ENCODE results near the gene RUBCN.

The RUBCN gene

DNA sequence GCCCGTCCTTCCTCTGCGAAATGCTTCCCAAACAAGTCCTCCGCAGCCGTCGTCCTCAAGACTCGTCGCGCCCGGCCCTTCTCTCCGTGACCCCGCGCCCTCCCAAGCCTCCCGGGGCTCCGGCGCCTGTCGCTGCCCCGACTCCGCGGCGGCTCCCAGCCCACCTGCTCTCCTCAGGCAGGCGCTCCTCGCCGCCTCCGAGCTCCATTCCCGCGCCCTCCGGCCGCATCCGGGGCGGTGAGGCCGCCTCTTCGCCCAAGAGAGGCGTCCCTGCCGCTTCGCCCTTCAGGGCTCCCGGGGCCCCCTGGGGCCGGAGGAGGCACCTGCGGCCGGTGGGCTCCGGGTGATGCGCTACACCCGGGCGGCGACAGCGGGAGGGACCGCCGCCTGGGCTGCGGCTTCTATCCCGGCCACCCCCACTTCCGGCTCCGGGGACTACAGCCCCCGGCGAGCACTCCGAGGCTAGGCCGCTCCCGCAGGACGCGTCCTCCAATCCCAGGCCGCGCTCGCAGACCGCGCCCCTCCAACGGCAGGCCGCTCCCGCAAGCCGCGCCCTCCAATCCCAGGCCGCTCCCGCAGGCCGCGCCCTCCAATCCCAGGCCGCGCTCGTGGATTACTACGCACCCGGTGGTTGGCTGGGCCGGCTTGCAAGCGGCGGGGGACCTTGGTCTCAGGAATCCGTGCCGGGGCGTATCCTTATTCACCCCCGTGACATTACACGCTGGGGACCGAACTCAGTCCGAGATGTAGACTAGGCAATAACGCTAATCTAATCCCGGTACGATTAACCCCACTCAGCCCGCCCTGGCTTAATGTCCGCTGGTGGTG, at the start of gene RUBCN:
Gene RUBCN (minus strand): TSS at position 414 of the 828 bp plus-strand sequence. CDS start 185 bp downstream, at position 229.
- peak; percentile 88 for DNase-seq (ENCODE audit: low read depth)

DNA sequence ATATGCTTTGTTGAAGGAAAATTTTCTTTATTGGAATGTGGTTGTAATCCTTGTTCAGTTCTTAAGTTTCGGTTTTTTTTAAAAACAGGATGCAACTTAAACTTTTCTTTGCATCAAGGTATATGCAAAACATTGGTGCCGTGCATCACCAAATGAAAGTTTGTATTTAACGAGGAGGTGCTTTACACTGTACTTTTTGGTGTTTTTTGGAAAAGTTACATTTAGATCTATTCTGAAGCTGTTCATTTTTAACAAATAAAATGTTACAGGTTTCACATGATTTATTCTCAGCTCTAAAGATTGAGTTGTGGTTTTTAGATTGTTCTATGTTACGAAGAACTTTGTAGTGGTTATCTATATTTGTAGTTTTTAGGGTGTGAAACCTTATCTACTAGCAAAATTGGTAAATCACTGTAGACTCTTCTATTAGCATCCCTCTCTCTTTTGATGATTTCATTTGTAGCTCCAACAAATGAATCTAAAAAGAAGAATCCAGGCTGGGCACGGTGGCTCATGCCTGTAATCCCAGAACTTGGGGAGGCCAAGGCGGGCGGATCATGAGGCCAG, 47.4 kb upstream of the RUBCN start:
- DNase-seq (ENCODE audit: low read depth), result no peak

DNA sequence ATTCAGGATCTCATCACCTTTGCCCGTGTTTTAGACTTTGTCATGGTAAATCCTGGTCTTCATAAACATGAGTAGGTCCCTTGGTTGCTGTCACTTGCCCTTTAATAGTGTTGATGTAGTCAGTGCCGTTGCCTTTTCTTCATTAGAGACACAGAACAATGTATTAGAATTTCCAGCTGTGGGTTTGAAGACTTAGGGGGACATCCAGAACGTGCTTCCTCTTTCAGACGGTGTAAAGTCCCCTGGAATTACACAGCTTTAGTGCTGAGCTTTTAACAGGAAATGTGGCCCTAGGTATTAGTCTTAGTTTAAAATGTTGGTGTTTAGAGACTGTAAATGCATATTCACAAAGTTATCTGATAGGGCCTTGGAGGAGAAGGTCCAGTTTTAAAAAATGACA, 45.5 kb upstream of the RUBCN start:
- no peak for DNase-seq (ENCODE audit: low read depth)

DNA sequence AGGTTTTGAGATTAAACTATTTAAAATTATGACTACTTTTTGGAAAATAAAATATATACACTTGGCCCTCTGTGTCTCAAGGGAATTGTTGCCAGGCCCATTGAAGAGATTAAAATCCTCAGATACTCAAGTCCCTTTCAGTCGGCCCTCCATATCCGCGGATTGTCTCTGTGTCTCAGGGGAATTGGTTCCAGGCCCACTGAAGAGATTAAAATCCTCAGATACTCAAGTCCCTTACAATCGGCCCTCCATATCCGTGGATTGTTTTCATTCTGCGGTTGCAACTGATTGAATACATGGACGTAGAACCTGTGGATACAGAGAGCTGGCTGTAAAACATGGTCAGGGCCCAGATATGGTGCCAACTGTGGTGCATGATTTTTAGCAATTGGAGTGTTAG, 38.6 kb upstream of the RUBCN start:
- DNase-seq (ENCODE audit: low read depth), result no peak

- DNase-seq (ENCODE audit: low read depth), result no peak
These were observed 25.1 kb upstream of the RUBCN start for GRCh38 chr3:197761784-197762183.

DNA sequence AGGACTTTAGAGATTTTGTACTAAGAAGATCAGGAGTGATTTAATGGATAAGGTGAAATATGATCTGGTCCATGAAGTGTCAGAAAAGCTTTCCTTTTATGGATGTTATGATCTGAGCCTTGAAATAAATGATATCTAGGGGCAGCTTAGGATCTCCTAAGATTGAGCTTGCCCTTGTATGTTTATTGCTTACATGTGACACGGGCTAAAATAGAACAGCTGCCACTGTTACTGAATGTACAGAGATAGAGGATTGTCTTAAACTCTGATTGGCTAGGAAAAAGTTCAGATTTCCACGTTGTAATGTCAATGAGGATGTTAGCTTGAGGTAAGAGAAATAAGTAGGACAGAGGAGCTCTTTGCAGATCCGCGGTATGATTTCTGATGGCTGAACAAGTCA, 21.8 kb upstream of the RUBCN start:
- no peak for DNase-seq (ENCODE audit: low read depth)

DNA sequence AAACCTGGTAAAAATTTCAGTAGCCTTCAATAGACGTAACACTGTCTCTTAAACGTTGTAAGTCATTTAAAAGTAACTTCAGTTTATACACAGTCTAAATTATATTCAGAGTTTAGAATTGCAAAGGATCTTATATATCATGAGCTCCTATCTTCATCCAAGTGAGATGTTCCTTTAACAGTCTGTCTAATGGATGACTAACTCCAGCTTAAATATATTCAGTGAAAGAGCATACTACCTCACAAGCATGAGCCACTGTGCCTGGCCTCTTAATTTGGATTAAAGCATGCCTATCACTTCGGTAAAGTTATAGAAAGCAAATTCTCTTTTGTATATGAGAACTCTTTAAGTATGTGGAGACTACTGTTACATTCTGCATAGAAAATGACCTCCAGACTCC, 20.0 kb upstream of the RUBCN start:
- DNase-seq (ENCODE audit: low read depth), result no peak

DNA sequence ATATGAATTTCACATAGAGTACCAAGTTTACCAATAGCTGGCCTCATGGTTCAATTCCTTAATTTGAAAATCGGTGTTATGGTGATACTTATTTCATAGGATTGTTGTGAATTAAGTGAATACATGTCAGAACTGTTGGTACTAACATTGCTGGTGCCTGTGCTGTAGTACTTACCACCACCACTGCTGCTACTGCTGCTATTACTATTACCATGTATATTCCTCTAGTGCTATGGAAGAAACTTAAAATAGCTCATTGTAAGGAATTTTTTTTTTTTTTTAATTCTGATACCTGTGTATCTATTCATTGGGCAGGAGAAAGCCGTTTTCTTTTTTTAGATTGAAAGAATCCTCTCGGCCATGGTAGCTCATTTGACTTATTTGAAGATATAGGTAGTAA, 16.6 kb upstream of the RUBCN start:
- DNase-seq (ENCODE audit: low read depth), result no peak

DNA sequence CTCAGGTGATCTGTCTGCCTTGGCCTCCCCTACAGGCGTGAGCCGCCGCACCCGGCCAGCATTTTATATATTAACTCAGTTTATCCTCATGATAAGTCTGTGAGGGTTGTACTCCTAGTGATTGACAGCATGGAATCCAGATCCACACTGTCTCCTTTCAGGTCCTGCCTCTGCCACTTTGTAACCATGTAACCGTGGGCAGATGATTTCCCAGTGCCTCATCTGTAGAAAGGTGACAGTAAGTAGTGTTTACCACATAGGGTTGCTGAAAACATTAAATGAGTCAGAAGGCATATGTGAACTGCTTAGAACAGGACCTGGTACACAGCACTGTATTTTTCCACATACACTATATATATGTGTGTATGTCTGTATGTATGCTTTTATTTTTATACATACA, 15.4 kb upstream of the RUBCN start:
- no peak for DNase-seq (ENCODE audit: low read depth)

GRCh38 chr3:197750858-197751737, 14.4 kb upstream of the RUBCN start:
- peak; percentile 27 for DNase-seq (ENCODE audit: low read depth)

DNA sequence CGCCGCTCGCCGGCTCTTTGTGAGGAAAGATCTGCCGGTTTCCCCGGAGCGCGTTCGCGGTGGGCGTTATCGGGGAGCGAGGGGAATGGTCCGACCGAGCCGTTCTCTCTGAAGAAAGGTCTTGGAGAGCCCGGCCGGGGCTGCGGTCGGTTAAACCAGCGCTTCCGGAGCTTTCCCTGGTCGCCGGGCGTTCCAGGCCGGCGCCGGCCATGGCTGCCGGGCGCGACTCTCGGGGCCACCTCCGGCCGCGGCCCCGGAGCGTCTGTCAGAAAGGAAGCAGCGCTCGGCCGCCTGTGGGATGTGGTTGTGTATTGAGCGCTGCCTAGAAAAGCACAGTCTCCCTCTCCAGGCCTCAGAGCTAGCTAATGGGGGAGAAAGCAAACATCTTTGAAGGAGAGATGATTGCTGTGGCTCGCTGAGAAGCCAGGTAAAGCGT, 13.7 kb upstream of the RUBCN start:
- DNase-seq (ENCODE audit: low read depth), result peak; percentile 32

GRCh38 chr3:197749601-197750395, 13.1 kb upstream of the RUBCN start, which contains the start of gene FYTTD1:
Gene FYTTD1 (plus strand): TSS chr3:197749883. CDS start chr3:197749972, 89 bp downstream.
- DNase-seq (ENCODE audit: low read depth), result peak; percentile 63

- no peak for DNase-seq (ENCODE audit: low read depth)
These were observed 12.6 kb upstream of the RUBCN start for GRCh38 chr3:197749315-197749600.

DNA sequence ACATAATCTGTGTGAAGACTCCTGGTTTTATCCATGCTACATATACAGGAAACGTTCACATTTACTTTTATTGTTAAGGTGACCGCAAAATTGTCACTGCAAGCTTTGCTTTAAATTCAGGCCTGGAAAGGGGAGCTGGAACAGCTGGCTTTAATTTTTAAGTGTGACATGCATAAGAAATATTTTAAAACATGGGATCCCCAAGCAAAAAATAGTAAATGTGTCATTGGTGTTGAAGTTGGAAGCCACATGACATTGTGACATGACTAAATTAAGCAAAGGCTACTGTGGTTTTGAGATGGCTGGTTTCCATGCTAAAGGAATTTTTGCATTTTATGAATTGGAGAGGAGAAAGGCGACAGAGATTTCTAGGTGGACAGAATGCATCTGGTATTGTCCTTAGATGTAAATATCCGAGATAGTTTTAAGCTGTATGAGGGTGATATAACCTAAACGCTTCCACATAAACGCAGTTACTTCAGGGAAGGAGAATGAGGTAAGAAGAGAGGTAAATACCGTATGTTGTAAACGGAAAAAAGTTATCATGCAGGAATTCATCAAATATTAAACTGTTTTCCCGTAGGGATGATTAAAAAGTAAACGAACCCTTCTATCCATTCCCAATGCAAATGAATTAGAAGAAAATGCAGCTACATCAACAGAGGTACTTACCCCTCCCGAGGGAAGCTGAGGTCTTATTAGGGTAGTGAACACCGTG, 12.1 kb upstream of the RUBCN start:
- no peak for DNase-seq (ENCODE audit: low read depth)

DNA sequence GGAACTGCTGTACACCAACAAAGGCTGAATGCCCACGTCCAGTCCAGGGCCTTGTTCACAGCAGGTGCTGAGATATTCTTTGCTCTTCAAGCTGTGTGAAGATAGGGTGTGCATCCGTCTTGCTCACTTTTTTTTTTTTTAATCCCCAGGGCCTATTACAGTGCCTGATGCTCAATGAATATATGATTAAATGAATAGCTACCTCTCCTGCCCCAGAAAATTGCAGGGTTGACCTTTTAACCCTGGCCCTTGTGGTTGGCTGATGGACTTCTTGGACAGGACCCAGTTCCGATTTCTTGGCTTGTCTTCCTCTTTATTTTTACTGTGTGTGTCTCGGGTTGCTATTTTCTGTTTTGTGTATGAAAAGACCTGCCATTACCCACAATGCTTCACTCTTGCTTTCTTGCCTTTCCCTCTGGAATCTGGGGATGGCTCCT, 10.1 kb upstream of the RUBCN start:
- DNase-seq (ENCODE audit: low read depth), result no peak

DNA sequence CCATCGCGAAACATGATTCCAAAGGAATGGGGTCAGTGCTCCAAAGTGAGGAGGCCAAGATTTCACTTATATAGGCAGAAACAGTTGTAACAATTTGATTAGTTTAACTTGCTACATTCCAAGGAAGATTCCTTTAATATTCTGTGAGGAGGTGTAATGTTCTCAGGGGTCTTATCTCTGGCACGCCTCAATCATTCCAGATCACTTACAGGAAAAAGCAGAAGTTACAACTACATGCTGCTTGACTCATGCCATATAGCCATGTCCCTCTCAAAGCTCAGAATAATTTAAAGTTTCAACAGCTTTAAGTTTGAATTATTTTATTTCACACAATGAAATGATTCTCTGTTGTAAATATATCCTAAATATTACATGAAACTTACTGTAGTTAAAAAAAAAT, 9.5 kb upstream of the RUBCN start:
- DNase-seq (ENCODE audit: low read depth), result no peak

GRCh38 chr3:197742787-197743186, 6.1 kb upstream of the RUBCN start:
- no peak for DNase-seq (ENCODE audit: low read depth)

DNA sequence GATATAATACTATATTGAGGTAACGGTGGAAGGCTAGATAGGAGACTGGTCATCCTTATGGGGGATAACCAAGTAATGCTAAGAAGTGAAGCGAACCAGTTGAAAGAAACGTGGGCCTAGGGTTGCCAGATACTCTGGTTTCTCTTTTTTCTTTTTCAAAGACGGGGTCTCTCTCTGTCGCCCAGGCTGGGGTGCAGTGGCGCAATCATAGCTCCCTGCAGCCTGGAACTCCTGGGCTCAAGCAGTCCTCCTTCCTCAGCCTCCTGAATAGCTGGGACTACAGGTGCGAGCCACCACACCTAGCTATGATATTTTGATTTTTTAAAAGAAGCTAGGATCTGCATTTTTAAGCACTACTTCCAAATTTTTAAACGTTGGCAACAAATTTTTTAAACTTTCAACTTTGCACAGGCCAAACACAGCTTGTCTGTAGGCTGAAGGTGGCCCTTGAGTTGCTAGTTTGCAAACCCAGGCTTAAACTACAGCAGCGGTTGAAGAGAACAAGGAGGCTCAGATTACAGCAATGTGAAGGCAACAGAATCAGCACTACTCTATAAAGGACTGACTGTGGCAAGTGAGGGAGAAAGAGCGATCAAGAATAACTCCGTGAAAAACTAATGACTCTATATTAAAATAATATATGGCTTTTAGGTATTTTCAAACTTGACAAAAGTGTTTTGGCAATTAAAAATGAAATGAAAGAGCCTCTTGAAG, 1.2 kb upstream of the RUBCN start:
- no peak for DNase-seq (ENCODE audit: low read depth)

GRCh38 chr3:197737319-197737649, 580 bp upstream of the RUBCN start:
- DNase-seq (ENCODE audit: low read depth), result no peak

DNA sequence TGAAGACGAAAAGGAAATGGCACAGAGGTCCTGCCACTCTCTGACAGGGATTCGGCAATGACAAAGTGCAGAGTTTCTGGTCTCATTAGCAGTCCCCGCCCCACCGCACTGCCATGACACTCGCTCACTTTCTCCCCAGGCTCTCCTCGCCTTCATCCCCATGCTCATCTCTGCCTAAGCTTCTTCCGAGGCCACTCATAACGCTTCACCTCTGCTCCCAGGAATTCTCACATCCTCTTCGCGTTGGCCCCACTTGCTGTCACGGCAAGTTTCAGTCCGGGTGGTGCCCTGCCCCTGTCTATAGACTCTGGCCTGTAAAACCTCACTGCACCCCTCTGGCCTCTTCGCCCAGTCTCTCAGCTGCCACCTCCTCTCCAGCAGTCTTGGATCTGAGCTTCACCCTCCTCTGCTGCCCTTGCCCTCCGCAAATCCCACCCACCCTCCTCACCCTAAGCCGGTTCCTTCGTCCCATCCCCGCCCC, 654 bp downstream of the RUBCN start:
- DNase-seq (ENCODE audit: low read depth), result no peak
